Muscle layer of duodenum (tissue), 2 donors: ENCODE data around the gene WDR46.
A peak's percentile ranks its signal among the peaks of the same experiment; 100 is the strongest.

Experiments used
- H3K27ac ChIP-seq: one replicate; pipeline ENCODE4 v1.7.0; 2013; ENCODE audit warnings: mild to moderate bottlenecking, low read length
- H3K27me3 ChIP-seq: one replicate; pipeline ENCODE4 v1.7.0; 2013; ENCODE audit warnings: low read depth, mild to moderate bottlenecking, control low read depth, low read length
- H3K36me3 ChIP-seq, 2 donors: one replicate each; pipeline ENCODE4 v1.7.0; 2013; ENCODE audit warnings: low read length in 2 of 2, control low read depth in 1 of 2, mild to moderate bottlenecking in 1 of 2; ENCODE audit not compliant: insufficient read depth in 2 of 2, control insufficient read depth in 1 of 2
- H3K4me1 ChIP-seq, 2 donors: one replicate each; pipeline ENCODE4 v1.7.0; 2013; ENCODE audit warnings: low read length in 2 of 2, mild to moderate bottlenecking in 2 of 2, control low read depth in 1 of 2, moderate library complexity in 1 of 2; ENCODE audit not compliant: insufficient read depth in 2 of 2, control insufficient read depth in 1 of 2
- H3K4me3 ChIP-seq, 2 donors: one replicate each; pipeline ENCODE4 v1.7.0; 2013; ENCODE audit warnings: low read length in 2 of 2, low read depth in 1 of 2, mild to moderate bottlenecking in 1 of 2
- H3K9me3 ChIP-seq, 2 donors: one replicate each; pipeline ENCODE4 v1.7.0; 2013; ENCODE audit warnings: low read length in 2 of 2, control low read depth in 1 of 2, mild to moderate bottlenecking in 1 of 2; ENCODE audit not compliant: control insufficient read depth in 1 of 2
- donor health status: healthy.

WDR46 gene

DNA sequence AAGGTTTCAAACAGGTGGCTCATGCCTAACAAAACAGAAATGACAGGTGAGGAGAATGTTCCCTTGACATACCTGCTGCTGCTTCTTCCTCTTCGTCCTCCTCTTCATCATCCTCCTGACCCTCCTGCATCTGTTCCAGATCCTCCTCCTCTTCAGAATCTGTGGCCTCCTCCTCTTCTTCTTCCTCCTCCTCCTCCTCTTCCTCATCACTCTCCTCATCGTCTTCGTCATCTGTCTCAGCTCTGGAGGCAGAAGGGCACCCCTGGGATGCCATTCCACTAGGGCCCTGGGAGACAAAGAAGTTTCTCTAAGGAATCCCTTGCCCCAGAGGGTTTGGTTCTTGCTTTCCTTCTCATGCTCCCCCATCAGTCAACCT is 30.9 kb upstream of the WDR46 start:
- Histone ChIP-seq H3K27me3 (no peaks in the 10 kb centered on the region), H3K36me3 (peaks cover 18 to 30% of the 10 kb centered on the region in 2 donors), H3K4me3 (no peak overlapping the region), H3K9me3 (no peaks in the 10 kb centered on the region), H3K27ac (no peak overlapping the region), H3K4me1 (peaks cover 29 to 61% of the 10 kb centered on the region in 2 donors)

DNA sequence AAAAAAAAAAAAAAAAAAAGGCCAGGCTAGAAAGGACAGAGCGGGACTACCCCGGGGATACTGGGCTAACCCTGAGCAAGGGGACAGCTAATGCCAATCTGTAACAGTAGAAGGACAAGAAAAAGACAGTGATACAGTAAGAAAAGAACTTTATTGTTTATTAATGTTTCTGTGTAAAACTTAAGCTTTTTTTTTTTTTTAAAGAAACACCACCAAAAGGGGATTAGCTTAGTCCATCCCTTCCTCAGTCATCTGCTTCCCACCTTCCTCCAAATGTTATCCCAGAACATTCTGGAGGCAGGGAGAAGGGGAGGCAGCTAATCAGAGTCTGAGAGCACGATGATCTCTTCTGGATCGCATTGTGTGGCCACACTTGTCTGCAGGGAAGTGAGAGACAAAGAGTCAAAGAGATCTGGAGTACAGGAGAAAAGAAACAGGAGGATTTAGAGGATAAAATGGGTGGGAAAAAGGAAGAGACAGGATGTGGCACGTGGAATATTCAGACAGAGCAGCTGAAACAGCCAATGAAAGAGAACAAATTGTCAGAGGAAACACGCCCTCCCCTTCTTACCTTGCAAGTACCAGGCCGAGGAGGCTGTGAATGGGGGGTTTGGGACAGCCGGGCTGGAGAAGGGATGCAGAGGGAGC is 29.5 kb upstream of the WDR46 start:
- peak overlapping the region; percentile 61 to 85 for H3K4me3 ChIP-seq
- no peaks in the 10 kb centered on the region for H3K9me3 ChIP-seq
- H3K27me3 ChIP-seq = no peaks in the 10 kb centered on the region
- H3K4me1 ChIP-seq = peaks cover 24 to 61% of the 10 kb centered on the region in 2 donors
- H3K27ac ChIP-seq = peak overlapping the region; percentile 86
- peaks cover 18 to 30% of the 10 kb centered on the region in 2 donors for H3K36me3 ChIP-seq

DNA sequence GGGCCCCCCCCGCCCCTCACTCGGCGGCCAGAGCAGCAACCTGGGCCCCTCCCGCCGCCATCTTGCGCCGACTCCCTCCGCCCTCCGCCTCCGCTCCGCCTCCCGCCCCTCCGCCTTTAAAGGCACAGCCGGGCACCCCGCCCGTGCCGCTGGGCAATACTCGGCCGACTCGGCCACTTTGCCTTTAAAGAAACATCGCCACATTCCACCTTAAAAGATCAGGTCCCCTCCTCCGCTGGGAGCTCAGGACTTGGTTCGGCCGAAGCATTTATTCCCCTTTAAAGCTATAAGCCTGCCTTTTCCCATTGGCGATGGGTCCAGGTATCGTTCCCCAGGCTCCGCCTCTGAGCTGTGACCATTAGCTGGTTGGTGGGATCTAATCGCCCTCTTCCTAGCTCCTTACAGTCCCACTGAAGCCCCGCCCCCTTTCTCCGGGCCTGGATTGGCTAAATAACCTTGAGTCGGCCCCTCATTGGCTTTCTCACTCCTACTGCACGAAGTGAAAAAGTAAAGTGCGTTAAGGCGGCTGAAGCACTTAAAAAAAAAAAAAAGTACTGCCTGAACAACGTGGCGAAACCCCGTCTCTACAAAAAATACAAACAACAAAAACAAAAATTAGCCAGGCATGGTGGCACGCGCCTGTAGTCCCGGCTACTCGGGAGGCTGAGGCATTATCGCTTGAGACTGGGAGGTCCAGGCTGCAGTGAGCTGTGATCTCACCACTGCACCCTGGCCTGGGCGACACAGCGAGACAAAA is 28.8 kb upstream of the WDR46 start, which contains the start of gene ZBTB22:
Gene ZBTB22, minus strand, starts transcription at position 76 of the 757 bp plus-strand sequence. CDS start 828 bp downstream, outside the sequence.
- H3K4me1 ChIP-seq = peaks cover 23 to 60% of the 10 kb centered on the region in 2 donors

DNA sequence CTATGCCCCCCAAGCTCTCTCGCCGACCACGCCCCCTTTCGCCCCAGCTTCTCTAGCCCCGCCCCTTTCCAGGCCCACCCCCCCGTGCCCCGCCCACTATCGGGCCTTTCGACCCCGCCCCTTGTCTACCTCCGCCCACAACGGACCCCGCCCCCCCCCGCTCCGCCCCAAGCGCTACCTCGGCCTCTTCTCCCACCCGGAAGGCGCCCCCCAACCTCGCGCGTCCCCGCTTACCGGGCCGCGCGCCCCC is 28.3 kb upstream of the WDR46 start:
- H3K4me3 ChIP-seq = peak overlapping the region; percentile 47 to 61

More for the DNA sequence above, 28.8 kb upstream of the WDR46 start, which contains the start of gene ZBTB22:
- Histone ChIP-seq H3K36me3 (peaks cover 18 to 30% of the 10 kb centered on the region in 2 donors), H3K9me3 (no peaks in the 10 kb centered on the region), H3K27ac (peak within 1 kb of the TSS; percentile 86), H3K4me3 (peak within 1 kb of the TSS; percentile 61 to 85), H3K27me3 (no peaks in the 10 kb centered on the region)

DNA sequence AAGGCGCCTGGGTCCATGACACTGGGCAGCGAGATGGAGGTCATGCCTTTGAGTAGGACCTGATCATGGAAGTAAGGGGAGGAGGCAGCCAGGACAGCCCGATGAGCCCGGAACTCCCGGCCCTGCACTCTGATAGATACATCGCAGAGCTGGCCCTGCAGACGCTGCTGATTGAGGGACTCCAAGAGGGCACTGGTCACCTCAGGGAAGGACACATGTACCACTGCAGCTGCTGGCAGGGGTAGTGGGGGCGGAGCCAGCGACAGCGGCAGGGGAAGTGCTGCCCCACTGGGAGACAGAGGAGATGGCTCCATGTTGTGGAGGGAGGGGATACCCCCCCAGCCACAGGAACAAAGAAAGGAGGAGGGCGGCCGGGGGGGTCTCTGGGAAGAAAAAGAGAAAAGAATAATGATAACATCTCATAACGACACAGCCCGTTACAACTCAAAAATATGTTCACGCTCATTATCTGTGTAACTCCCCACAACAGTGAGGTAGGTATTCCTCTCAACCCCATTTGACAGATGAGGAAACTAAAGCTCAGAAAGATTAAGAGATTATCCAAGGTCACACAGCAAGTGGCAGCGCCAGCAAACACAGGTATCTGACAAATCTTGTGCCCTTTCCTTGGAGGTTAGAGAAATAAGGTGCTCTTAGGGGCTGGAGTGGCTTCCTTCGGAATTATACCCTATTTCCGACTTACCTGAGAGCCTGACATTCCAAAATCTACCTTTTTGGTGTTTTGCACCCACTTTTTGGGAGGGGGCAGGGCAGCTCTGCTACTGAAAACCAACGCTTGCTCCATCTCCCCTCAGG is 27.8 kb upstream of the WDR46 start:
- peak overlapping the region; percentile 47 to 61 for H3K4me3 ChIP-seq
- no peaks in the 10 kb centered on the region for H3K9me3 ChIP-seq
- H3K36me3 ChIP-seq = peaks cover 18 to 30% of the 10 kb centered on the region in 2 donors
- H3K27ac ChIP-seq = no peak overlapping the region
- H3K27me3 ChIP-seq = no peaks in the 10 kb centered on the region
- peaks cover 23 to 64% of the 10 kb centered on the region in 2 donors for H3K4me1 ChIP-seq

More for the DNA sequence above, 28.3 kb upstream of the WDR46 start:
- Histone ChIP-seq H3K27me3 (no peaks in the 10 kb centered on the region), H3K4me1 (peaks cover 23 to 64% of the 10 kb centered on the region in 2 donors), H3K36me3 (peaks cover 18 to 30% of the 10 kb centered on the region in 2 donors), H3K9me3 (no peaks in the 10 kb centered on the region), H3K27ac (no peak overlapping the region)

DNA sequence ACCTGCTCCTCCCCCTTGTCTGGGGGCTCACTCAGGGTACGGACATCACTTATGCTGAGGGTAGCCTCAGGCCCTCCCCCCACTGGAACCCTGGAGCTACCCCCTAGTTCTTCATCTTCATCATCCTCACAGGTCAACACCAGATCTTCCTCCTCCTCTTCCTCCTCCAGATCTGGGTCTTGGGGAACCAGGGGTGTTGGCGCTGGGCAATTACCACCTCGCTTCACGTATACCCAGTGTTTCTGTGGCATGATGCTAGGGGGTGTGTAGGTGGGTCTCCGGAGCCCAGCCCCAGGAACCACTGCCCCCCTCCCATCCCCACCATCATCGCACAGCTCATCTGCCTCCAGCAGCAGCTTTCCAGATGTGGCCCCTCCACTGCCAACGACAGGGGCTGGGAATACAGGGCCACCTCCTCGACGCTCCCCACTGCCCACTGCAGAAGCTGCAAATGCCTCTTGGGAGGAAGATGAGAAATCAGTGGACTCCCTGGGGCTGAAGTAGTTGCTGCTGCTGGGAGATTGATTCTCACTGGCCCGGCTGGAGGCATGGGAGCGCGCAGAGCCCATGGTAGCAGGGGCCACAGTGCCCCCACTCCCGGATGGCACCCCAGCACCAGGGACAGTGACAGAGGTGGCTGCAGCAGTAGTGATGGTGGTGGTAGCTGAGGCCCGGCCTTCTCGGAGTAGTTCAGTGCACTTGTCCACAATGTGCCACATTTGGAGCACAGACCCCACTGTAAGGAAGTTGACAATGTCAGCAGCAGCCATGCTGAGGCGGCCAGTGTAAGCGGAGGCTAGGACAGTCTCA is 27.0 kb upstream of the WDR46 start:
- H3K27ac ChIP-seq = no peak overlapping the region
- peaks cover 20 to 59% of the 10 kb centered on the region in 2 donors for H3K4me1 ChIP-seq
- H3K27me3 ChIP-seq = no peaks in the 10 kb centered on the region
- peaks cover 18 to 27% of the 10 kb centered on the region in 2 donors for H3K36me3 ChIP-seq
- H3K4me3 ChIP-seq = no peak overlapping the region
- no peaks in the 10 kb centered on the region for H3K9me3 ChIP-seq

DNA sequence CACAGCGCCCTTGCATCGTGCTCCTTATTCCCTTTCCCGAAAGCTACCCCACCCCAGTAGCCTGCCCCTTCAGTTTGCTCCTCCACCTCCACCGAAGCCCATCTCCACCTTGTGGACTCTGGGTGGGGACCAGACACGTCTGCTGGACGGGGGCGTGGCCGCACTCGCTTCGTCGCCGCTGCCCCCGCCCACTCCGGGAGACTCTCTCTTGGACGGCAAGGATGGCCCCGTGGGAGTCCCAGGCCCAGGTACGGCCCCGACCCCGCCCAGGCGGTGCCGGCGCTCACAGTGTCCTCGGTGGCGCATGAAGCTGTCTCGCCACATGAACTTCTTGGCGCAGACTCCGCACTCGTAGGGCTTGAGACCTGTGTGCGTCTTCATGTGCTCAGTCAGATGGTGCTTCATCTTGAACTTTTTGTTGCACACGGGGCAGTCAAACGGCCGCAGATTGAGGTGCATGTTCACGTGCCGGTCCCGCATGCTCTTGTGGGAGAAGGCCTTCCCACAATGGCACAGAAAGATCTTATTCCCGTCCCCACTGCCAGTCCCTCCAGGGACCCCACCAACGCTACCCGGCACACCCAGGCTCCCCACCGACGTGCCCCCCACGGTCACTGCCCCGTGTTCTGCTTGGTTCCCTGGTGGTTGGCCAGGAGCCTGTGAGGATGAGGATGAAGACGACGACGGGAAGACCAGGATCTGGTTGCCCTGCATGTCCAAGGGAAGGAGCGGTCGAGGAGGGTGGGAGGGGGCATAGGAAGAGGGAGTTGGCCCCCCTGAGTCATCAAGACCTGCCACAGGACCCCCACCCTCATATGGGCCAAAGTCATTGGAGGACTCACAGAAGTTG is 26.1 kb upstream of the WDR46 start:
- peak overlapping the region; percentile 92 to 95 for H3K4me3 ChIP-seq
- H3K4me1 ChIP-seq = peaks cover 12 to 50% of the 10 kb centered on the region in 2 donors
- H3K9me3 ChIP-seq = no peaks in the 10 kb centered on the region
- peaks cover 11 to 19% of the 10 kb centered on the region in 2 donors for H3K36me3 ChIP-seq
- peak overlapping the region; percentile 96 for H3K27ac ChIP-seq
- no peaks in the 10 kb centered on the region for H3K27me3 ChIP-seq

DNA sequence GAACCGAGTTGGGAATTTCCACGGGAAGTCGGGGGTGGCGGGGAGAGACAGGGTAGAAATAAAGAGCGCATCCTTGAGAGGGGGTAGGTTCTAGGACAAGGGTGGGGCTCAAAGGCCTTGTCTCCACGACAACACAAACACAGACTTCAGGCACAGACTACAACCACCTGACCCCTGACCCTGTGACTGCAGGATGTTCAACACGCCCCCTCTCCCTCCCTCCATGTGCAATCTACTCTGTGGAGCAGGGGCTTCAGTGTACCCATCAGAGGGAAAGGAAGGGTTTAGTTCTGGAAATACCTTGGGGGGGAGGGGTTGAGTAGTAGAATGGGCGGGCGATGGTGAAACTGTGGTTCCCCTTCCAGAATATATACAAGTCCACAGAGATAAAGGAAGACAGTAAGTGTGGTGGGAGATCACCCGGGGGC is 25.5 kb upstream of the WDR46 start:
- peaks cover 5 to 13% of the 10 kb centered on the region in 2 donors for H3K36me3 ChIP-seq
- H3K9me3 ChIP-seq = no peaks in the 10 kb centered on the region
- peaks cover 12 to 47% of the 10 kb centered on the region in 2 donors for H3K4me1 ChIP-seq
- peak overlapping the region; percentile 92 to 95 for H3K4me3 ChIP-seq
- peak overlapping the region; percentile 96 for H3K27ac ChIP-seq
- H3K27me3 ChIP-seq = no peaks in the 10 kb centered on the region

DNA sequence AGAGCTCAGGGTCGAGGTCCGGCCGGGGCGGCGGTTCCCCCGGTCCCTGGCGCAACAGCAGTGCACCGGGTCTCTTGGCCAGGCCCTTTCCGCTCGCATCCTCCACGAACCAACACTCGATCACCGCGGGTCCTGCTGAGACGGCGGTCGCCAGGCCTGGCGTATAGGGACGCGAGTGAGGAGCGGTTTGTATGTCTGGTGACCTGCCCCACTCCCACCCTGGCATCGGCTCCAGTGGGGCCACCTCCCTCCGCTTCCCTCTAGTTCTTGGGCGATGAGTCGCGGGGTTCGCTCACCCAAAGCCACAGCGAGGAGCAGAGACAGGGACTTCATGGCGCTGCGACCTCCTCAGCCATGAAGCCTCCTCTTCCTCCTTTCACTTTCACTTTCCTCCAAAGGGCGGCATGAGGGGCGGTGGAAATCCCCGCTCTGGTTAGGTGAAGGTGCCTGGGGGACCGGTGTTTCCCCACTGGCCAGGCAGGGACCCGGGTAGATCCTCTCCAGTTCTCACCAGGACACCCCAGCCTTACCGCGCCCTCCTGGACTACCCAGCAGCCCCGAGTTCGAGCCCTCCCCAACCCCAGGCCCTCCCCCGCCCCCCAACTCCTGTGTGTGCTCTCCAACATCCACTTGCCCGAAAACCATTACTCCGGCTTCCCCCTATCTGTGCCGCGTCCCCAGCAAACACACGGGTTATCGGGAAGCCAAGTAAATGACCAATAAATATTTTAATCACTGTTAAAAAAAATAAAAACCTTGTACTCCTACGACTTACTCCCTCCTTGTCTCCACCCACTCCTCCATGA is 24.9 kb upstream of the WDR46 start, which contains the start of gene TAPBP:
Gene TAPBP, minus strand, starts transcription at position 370 of the 806 bp plus-strand sequence. Its CDS starts 37 bp downstream, at position 333.
- Histone ChIP-seq H3K4me3 (peak within 1 kb of the TSS; percentile 92 to 95), H3K36me3 (peaks cover 0 to 6% of the 10 kb centered on the region in 2 donors), H3K27me3 (no peaks in the 10 kb centered on the region), H3K27ac (peak within 1 kb of the TSS; percentile 96), H3K9me3 (no peaks in the 10 kb centered on the region), H3K4me1 (peaks cover 11 to 46% of the 10 kb centered on the region in 2 donors)
